IMR-90 (cell line): ENCODE data around the gene KLHL7. TPM values are rescaled to one million over a fixed set of nuclear protein-coding genes. Genes with fewer than 3 reads are reported as not detected.

Experiments used
- ATAC-seq: fragments of 200-7000 bp; cut with Tn5 transposase; 2 replicates; pipeline ENCODE4 v1.9.1; 2020; ENCODE audit warnings: low read depth, mild to moderate bottlenecking, moderate library complexity
- BruUV-seq: library from RNA; stranded (reverse); fragments of 400-500 nt; replicated peaks from 2 replicates; lab custom pipeline; 2021; lab: Mats Ljungman, UMichigan
- CTCF ChIA-PET: fragments of 300-600 bp; formaldehyde crosslinking; extraction: SDS; loops from one replicate; lab custom pipeline; 2021; ENCODE audit warnings: antibody characterized with exemption; lab: Yijun Ruan, JAX
- POLR2A ChIA-PET: fragments of 300-600 bp; sonication (Branson Sonifier 250); formaldehyde crosslinking; loops from one replicate; lab custom pipeline; 2022; ENCODE audit warnings: antibody characterized with exemption; ENCODE audit not compliant: unreplicated experiment; lab: Charles Lee
- DNase-seq: peaks from one replicate; pipeline ENCODE4 v3.0.0; 2013
- H2AFZ ChIP-seq: replicated peaks from 2 replicates; pipeline ENCODE3; 2013; ENCODE audit warnings: low read length, mild to moderate bottlenecking; ENCODE audit not compliant: poor library complexity
- H2AK5ac ChIP-seq: 2 replicates; pipeline ENCODE4 v1.6.1; 2013; ENCODE audit warnings: low read depth, low read length, inconsistent platforms
- H2AK9ac ChIP-seq: replicated peaks from 2 replicates; pipeline ENCODE3; 2013; ENCODE audit warnings: mild to moderate bottlenecking, low read depth, low read length, moderate library complexity; ENCODE audit not compliant: poor library complexity
- H2BK120ac ChIP-seq: 2 replicates; pipeline ENCODE4 v1.6.1; 2013; ENCODE audit warnings: low read depth, low read length, inconsistent platforms
- H2BK15ac ChIP-seq: 3 replicates; pipeline ENCODE4 v1.6.1; 2013; ENCODE audit warnings: low read depth, low read length, inconsistent platforms
- H2BK20ac ChIP-seq: 2 replicates; pipeline ENCODE4 v1.6.1; 2013; ENCODE audit warnings: low read depth, mild to moderate bottlenecking, inconsistent platforms, low read length, moderate library complexity
- H2BK5ac ChIP-seq: 2 replicates; pipeline ENCODE4 v1.6.1; 2013; ENCODE audit warnings: mild to moderate bottlenecking, low read depth, low read length, inconsistent platforms; ENCODE audit not compliant: poor library complexity, severe bottlenecking
- H3K14ac ChIP-seq: replicated peaks from 2 replicates; pipeline ENCODE4 v1.6.1; 2013; ENCODE audit warnings: low read depth, low read length, inconsistent platforms
- H3K18ac ChIP-seq: 2 replicates; pipeline ENCODE4 v1.6.1; 2013; ENCODE audit warnings: low read depth, low read length, control low read depth
- H3K23ac ChIP-seq: 2 replicates; pipeline ENCODE4 v1.6.1; 2013; ENCODE audit warnings: low read depth, low read length, inconsistent platforms
- H3K27ac ChIP-seq: 2 replicates; pipeline ENCODE4 v1.5.1; 2013; ENCODE audit warnings: mild to moderate bottlenecking, control low read depth, low read length; ENCODE audit not compliant: insufficient read depth
- H3K27me3 ChIP-seq: 2 replicates; pipeline ENCODE4 v1.6.1; 2013; ENCODE audit warnings: low read length; ENCODE audit not compliant: control insufficient read depth, insufficient read depth
- H3K36me3 ChIP-seq: 2 replicates; pipeline ENCODE4 v1.6.1; 2013; ENCODE audit warnings: low read length, mixed read lengths; ENCODE audit not compliant: control insufficient read depth, insufficient read depth
- H3K4ac ChIP-seq: 2 replicates; pipeline ENCODE4 v1.6.1; 2013; ENCODE audit warnings: low read depth, low read length, inconsistent platforms
- H3K4me1 ChIP-seq: 2 replicates; pipeline ENCODE4 v1.6.1; 2013; ENCODE audit warnings: low read length, mixed read lengths; ENCODE audit not compliant: control insufficient read depth, insufficient read depth
- H3K4me2 ChIP-seq: 2 replicates; pipeline ENCODE4 v1.6.1; 2013; ENCODE audit warnings: low read depth, mild to moderate bottlenecking, control low read depth, low read length, moderate library complexity
- H3K4me3 ChIP-seq: 2 replicates; pipeline ENCODE4 v1.5.1; 2013; ENCODE audit warnings: low read depth, mild to moderate bottlenecking, control low read depth, low read length, moderate library complexity; ENCODE audit not compliant: insufficient read depth
- H3K56ac ChIP-seq: 2 replicates; pipeline ENCODE4 v1.6.1; 2013; ENCODE audit warnings: low read length, inconsistent platforms; ENCODE audit not compliant: insufficient read depth; ENCODE audit errors: extremely low read depth
- H3K79me1 ChIP-seq, 2 experiments: 2 replicates each; pipeline ENCODE4 v1.6.1; 2013; ENCODE audit warnings: low read length in 2 of 2, inconsistent platforms in 1 of 2, low read depth in 1 of 2
- H3K9ac ChIP-seq: 2 replicates; pipeline ENCODE4 v1.6.1; 2013; ENCODE audit warnings: low read depth, low read length, control low read depth
- H3K9me1 ChIP-seq: 2 replicates; pipeline ENCODE4 v1.6.1; 2013; ENCODE audit warnings: low read length, inconsistent platforms; ENCODE audit not compliant: insufficient read depth
- H3K9me3 ChIP-seq: 2 replicates; pipeline ENCODE4 v1.6.1; 2013; ENCODE audit warnings: low read length; ENCODE audit not compliant: control insufficient read depth, insufficient read depth
- H4K20me1 ChIP-seq: 2 replicates; pipeline ENCODE4 v1.6.1; 2013; ENCODE audit warnings: low read length, inconsistent platforms; ENCODE audit not compliant: insufficient read depth
- H4K5ac ChIP-seq: 2 replicates; pipeline ENCODE4 v1.6.1; 2013; ENCODE audit warnings: mild to moderate bottlenecking, low read depth, low read length, control low read depth
- H4K8ac ChIP-seq, 2 experiments: 2 replicates each; pipeline ENCODE4 v1.6.1; 2013; ENCODE audit warnings: low read depth in 2 of 2, low read length in 2 of 2, control low read depth in 1 of 2, inconsistent platforms in 1 of 2
- H4K91ac ChIP-seq: 2 replicates; pipeline ENCODE4 v1.6.1; 2013; ENCODE audit warnings: low read depth, low read length, inconsistent platforms; ENCODE audit not compliant: insufficient read depth
- CHD1 ChIP-seq: IDR thresholded peaks from 2 replicates; pipeline ENCODE4 v1.6.1; 2012; ENCODE audit warnings: low read depth, low read length, improper control_type of control experiment
- RAD21 ChIP-seq: IDR thresholded peaks from 2 replicates; pipeline ENCODE4 v1.6.1; 2012; ENCODE audit warnings: low read length, improper control_type of control experiment
- SMC3 ChIP-seq: fragments of 150-350 bp; IDR thresholded peaks from 2 replicates; pipeline ENCODE4 v1.6.1; 2016; ENCODE audit warnings: low read depth, mild to moderate bottlenecking, antibody characterized with exemption, low read length, moderate library complexity
- WGBS, 2 experiments: methylation state at CpG; one replicate each; pipeline versions ENCODE4 v1.1.5 to v1.1.7; 2013; ENCODE audit warnings: missing lambda C conversion rate in 2 of 2; ENCODE audit not compliant: insufficient read length in 1 of 2; ENCODE audit errors: extremely low coverage in 2 of 2; 5-methylcytosine and 5-hydroxymethylcytosine counted together
- dilution Hi-C: fragments of 300-500 bp; cut with HindIII; formaldehyde crosslinking; loops from one replicate; pipeline ENCODE4 v1.14.3; 2018; ENCODE audit warnings: low sequenced_read_pairs; ENCODE audit not compliant: unreplicated experiment
- in situ Hi-C: fragments of 300-500 bp; cut with MboI; formaldehyde crosslinking; loops from 3 replicates; pipeline ENCODE4 v1.14.3; 2019; ENCODE audit warnings: low sequenced_read_pairs, inconsistent platforms, mixed read lengths
- intact Hi-C: fragments of 100-400 bp; cut with micrococcal nuclease; formaldehyde crosslinking; loops from 2 replicates; pipeline ENCODE4 v1.10.0; 2022
- polyA plus RNA-seq, 3 experiments: library from polyadenylated mRNA; depleted of rRNA; stranded (reverse); fragments of >200 nt; gene quantifications; 2 replicates each; pipeline ENCODE4 v1.2.3, GENCODE V29; 2012; ENCODE audit warnings: low replicate concordance in 1 of 3
- total RNA-seq: library from RNA; depleted of rRNA; stranded (reverse); fragments of >200 nt; gene quantifications from 2 replicates; pipeline ENCODE4 v1.2.3, GENCODE V29; 2012
- TF ChIP-seq, protein P1 (sequence below): fragments of 150-350 bp; IDR thresholded peaks from 2 replicates; pipeline ENCODE4 v1.6.1; 2016; ENCODE audit warnings: low read depth, mild to moderate bottlenecking, low read length, moderate library complexity, borderline replicate concordance

Gene KLHL7
- total and polyA plus RNA-seq, 2 of the 4 experiments (the other 2 are of a cell fraction) = 24.6 to 29.2 TPM

DNA sequence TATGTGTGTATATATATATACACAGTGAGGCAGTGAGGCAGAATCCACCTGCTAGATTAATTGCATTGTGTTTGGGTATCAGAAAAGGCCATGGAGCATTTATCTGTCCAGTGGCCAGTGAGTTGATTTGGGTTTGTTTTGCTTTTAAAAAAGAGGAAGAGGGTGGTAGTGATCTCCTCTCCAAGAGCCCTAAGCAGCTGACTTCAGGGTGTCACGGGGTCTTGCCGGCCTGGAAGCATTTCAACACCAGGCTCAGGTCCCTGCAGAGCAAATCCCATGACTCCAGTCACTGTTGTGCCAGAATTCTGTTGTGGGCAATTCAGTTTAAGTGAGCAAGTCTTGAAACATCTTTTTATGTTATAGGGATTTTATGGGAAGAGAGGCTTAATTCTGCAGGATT is 110.4 kb downstream of the KLHL7 start:
- CTCF ChIA-PET = no interaction called here

More for the DNA sequence above, 110.4 kb downstream of the KLHL7 start:
- Histone ChIP-seq H3K9ac (no peak overlapping the region), H3K9me1 (no peaks in the 10 kb centered on the region), H2AFZ (no peak overlapping the region), H3K4me1 (no peaks in the 10 kb centered on the region), H3K79me1 (no peaks in the 10 kb centered on the region), H2BK20ac (no peak overlapping the region), H3K4me3 (no peak overlapping the region), H3K14ac (no peak overlapping the region), H3K18ac (no peak overlapping the region), H2BK15ac (no peak overlapping the region), H2AK9ac (no peak overlapping the region), H4K8ac (no peak overlapping the region), H2AK5ac (no peak overlapping the region), H2BK120ac (no peak overlapping the region), H3K4me2 (no peak overlapping the region), H3K23ac (no peak overlapping the region), H4K5ac (no peak overlapping the region), H3K9me3 (no peaks in the 10 kb centered on the region), H3K27me3 (peaks cover 6% of the 10 kb centered on the region), H3K4ac (no peak overlapping the region), H4K91ac (no peak overlapping the region), H2BK5ac (no peak overlapping the region), H3K27ac (no peak overlapping the region), H3K56ac (no peak overlapping the region), H3K36me3 (no peaks in the 10 kb centered on the region), H4K20me1 (no peaks in the 10 kb centered on the region)
- no peak for TF ChIP-seq CHD1
- TF ChIP-seq, protein P1, sequence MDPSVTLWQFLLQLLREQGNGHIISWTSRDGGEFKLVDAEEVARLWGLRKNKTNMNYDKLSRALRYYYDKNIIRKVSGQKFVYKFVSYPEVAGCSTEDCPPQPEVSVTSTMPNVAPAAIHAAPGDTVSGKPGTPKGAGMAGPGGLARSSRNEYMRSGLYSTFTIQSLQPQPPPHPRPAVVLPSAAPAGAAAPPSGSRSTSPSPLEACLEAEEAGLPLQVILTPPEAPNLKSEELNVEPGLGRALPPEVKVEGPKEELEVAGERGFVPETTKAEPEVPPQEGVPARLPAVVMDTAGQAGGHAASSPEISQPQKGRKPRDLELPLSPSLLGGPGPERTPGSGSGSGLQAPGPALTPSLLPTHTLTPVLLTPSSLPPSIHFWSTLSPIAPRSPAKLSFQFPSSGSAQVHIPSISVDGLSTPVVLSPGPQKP = no peak
- no peak for TF ChIP-seq RAD21
- TF ChIP-seq SMC3 = no peak
- ATAC-seq (no peak), DNase-seq (no peak)
- no TSS peak for BruUV-seq
- dilution Hi-C loops (no loop called here), in situ Hi-C loops (no loop called here), intact Hi-C loops (no loop called here)
- no CpG with 5 or more reads among the region's 2 CpGs for WGBS, 2 experiments
- POLR2A ChIA-PET = no interaction called here
